Aorta (tissue), 5 donors: ENCODE results near the gene TRIM10. TPM values are rescaled to one million over a fixed set of nuclear protein-coding genes. Genes with fewer than 3 reads are reported as not detected.

ENCODE experiments used
- ATAC-seq: fragments of 200-7000 bp; cut with Tn5 transposase; one replicate; pipeline ENCODE4 v1.9.1; 2022; ENCODE audit warnings: moderate library complexity; ENCODE audit not compliant: low FRiP score
- DNase-seq, 2 donors: peaks; one replicate each; pipeline ENCODE4 v3.0.0-alpha.2; 2020
- H3K27ac ChIP-seq, 2 donors: one replicate each; pipeline ENCODE4 v1.5.1; 2013; ENCODE audit warnings: low read length in 2 of 2, mild to moderate bottlenecking in 2 of 2, moderate library complexity in 2 of 2, control low read depth in 1 of 2, inconsistent platforms in 1 of 2, low read depth in 1 of 2
- H3K27me3 ChIP-seq, 2 donors: one replicate each; pipeline ENCODE4 v1.6.1; 2013; ENCODE audit warnings: control low read depth in 1 of 2, low read length in 1 of 2, mild to moderate bottlenecking in 1 of 2, moderate library complexity in 1 of 2; ENCODE audit not compliant: insufficient read depth in 2 of 2, control insufficient read depth in 1 of 2
- H3K36me3 ChIP-seq, 2 donors: one replicate each; pipeline ENCODE4 v1.6.1; 2013; ENCODE audit warnings: control low read depth in 1 of 2, low read length in 1 of 2, mild to moderate bottlenecking in 1 of 2; ENCODE audit not compliant: insufficient read depth in 2 of 2, control insufficient read depth in 1 of 2
- H3K4me1 ChIP-seq, 2 donors: one replicate each; pipeline ENCODE4 v1.6.1; 2013; ENCODE audit warnings: low read length in 2 of 2, control low read depth in 1 of 2, mild to moderate bottlenecking in 1 of 2, moderate library complexity in 1 of 2; ENCODE audit not compliant: insufficient read depth in 2 of 2, control insufficient read depth in 1 of 2
- H3K4me3 ChIP-seq, 2 donors: one replicate each; pipeline ENCODE4 v1.5.1; 2013; ENCODE audit warnings: low read length in 2 of 2, control low read depth in 1 of 2, mild to moderate bottlenecking in 1 of 2
- H3K9me3 ChIP-seq: one replicate; pipeline ENCODE4 v1.6.1; 2013; ENCODE audit warnings: mild to moderate bottlenecking, low read length; ENCODE audit not compliant: control insufficient read depth
- WGBS, 2 donors: extraction: QIAGEN DNeasy Blood & Tissue Kit; methylation state at CpG; one replicate each; pipeline ENCODE4 v1.1.7; 2013; 5-methylcytosine and 5-hydroxymethylcytosine counted together
- intact Hi-C, 2 donors: fragments of 100-400 bp; cut with DNase I; formaldehyde crosslinking; loops; one replicate each; pipeline versions ENCODE4 v1.14.2 to v1.15.0; 2022
- polyA plus RNA-seq, 2 donors: library from polyadenylated mRNA; stranded (reverse); fragments of 200-250 nt; gene quantifications; one replicate each; pipeline ENCODE4 v1.2.3, GENCODE V29; 2013
- total RNA-seq, 2 donors: library from RNA; stranded (reverse); fragmentation: NEBNext Ultra II Directional; extraction: Animal tissue kit (Norgen Biotek cat#: 25700); gene quantifications; one replicate each; pipeline ENCODE4 v1.2.1, GENCODE V29; 2021
- donor health status: healthy with polysubstance abuse.
- donor health status: Bipolar disorder and iron deficiency.
- donor health status: DM: no; HTN: no; CAD: no.
- donor health status: DM: no; HTN: no; CAD: no.
- donor health status: DM: yes; HTN: yes; CAD: no.

Gene TRIM10
- total and polyA plus RNA-seq, 4 donors = 0.12 to 0.13 TPM; not detected in 2

- intact Hi-C loops = no loop called here
- no peak overlapping the region for H3K4me3 ChIP-seq
Measured at GRCh38 chr6:30151580-30151979, 9.4 kb downstream of the TRIM10 start.

GRCh38 chr6:30150671-30151395, 10.2 kb downstream of the TRIM10 start:
- Histone ChIP-seq H3K4me1 (no peaks in the 10 kb centered on the region), H3K27ac (no peak overlapping the region), H3K4me3 (no peak overlapping the region), H3K36me3 (no peaks in the 10 kb centered on the region), H3K27me3 (no peaks in the 10 kb centered on the region), H3K9me3 (no peaks in the 10 kb centered on the region)
- no peak for ATAC-seq
- intact Hi-C loops = no loop called here
- no peak for DNase-seq
- 84 to 85% methylated on average over 10 of the region's 10 CpGs for WGBS, 2 donors

More at GRCh38 chr6:30151580-30151979, 9.4 kb downstream of the TRIM10 start:
- 52 to 65% methylated on average over 3 of the region's 3 CpGs for WGBS, 2 donors
- DNase-seq (no peak), ATAC-seq (no peak)
- Histone ChIP-seq H3K27me3 (no peaks in the 10 kb centered on the region), H3K4me1 (no peaks in the 10 kb centered on the region), H3K36me3 (no peaks in the 10 kb centered on the region), H3K27ac (no peak overlapping the region), H3K9me3 (no peaks in the 10 kb centered on the region)

GRCh38 chr6:30149858-30150550, 11.0 kb downstream of the TRIM10 start:
- Histone ChIP-seq H3K27ac (no peak overlapping the region), H3K4me1 (no peaks in the 10 kb centered on the region), H3K4me3 (no peak overlapping the region), H3K9me3 (no peaks in the 10 kb centered on the region), H3K27me3 (no peaks in the 10 kb centered on the region), H3K36me3 (no peaks in the 10 kb centered on the region)
- no peak for ATAC-seq
- intact Hi-C loops = no loop called here
- DNase-seq = no peak
- WGBS, 2 donors = 55 to 61% methylated on average over 7 of the region's 7 CpGs

GRCh38 chr6:30149234-30149633, 11.8 kb downstream of the TRIM10 start:
- intact Hi-C loops = no loop called here
- H3K9me3 ChIP-seq = no peaks in the 10 kb centered on the region
- H3K27me3 ChIP-seq = no peaks in the 10 kb centered on the region
- no peaks in the 10 kb centered on the region for H3K36me3 ChIP-seq
- no peak overlapping the region for H3K27ac ChIP-seq
- H3K4me1 ChIP-seq = no peaks in the 10 kb centered on the region
- ATAC-seq (no peak), DNase-seq (no peak)
- WGBS, 2 donors = 58 to 62% methylated on average over 3 of the region's 3 CpGs
- no peak overlapping the region for H3K4me3 ChIP-seq

DNA sequence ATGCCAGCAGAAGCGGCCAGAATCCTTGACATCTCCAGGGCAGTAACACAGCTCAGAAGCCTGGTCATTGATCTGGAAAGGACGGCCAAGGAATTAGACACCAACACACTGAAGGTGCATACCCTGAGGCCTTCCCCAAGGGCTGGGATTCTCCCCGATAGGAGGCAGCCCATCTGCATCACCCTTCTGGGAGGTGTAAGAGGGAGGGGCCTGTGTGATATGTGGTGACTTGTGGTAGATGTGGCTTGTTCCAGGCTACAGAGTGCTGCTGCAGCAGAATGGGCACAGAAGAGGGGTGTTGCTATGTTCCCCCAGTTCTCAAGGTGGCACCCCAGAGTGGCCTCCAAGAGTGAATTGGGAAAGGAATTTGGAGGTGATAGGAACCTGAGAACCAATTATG, 13.9 kb downstream of the TRIM10 start:
- ATAC-seq (no peak), DNase-seq (no peak)
- no peak overlapping the region for H3K27ac ChIP-seq
- H3K27me3 ChIP-seq = no peaks in the 10 kb centered on the region
- no peak overlapping the region for H3K4me3 ChIP-seq
- H3K4me1 ChIP-seq = no peaks in the 10 kb centered on the region
- intact Hi-C loops = no loop called here
- no peaks in the 10 kb centered on the region for H3K9me3 ChIP-seq
- 67 to 80% methylated on average over 3 of the region's 3 CpGs for WGBS, 2 donors
- no peaks in the 10 kb centered on the region for H3K36me3 ChIP-seq

GRCh38 chr6:30145818-30146217, 15.2 kb downstream of the TRIM10 start:
- no peak overlapping the region for H3K27ac ChIP-seq
- no peak overlapping the region for H3K4me3 ChIP-seq
- intact Hi-C loops = no loop called here
- H3K4me1 ChIP-seq = no peaks in the 10 kb centered on the region
- H3K27me3 ChIP-seq = no peaks in the 10 kb centered on the region
- H3K36me3 ChIP-seq = no peaks in the 10 kb centered on the region
- no peaks in the 10 kb centered on the region for H3K9me3 ChIP-seq
- ATAC-seq (no peak), DNase-seq (no peak)
- 33 to 47% methylated on average over 7 of the region's 7 CpGs for WGBS, 2 donors

DNA sequence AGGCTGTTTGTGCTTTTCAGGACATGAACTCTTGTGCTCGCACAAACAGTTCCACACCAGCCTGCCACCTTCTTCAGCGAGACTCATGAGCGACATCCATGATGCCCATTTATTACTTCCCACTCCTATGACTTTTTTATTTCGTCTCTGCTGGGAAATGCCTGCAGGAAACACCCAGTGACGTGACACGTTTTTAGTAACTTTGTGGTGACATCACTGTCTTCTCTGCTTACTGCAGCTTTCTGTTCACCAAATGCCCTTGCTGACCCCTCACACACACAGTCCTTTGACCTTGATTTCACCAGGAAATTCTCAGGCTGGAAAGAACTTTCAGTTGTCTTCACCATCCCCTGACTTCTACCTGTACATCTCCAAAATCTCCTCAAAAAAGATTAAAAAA, 16.2 kb downstream of the TRIM10 start:
- Histone ChIP-seq H3K27ac (no peak overlapping the region), H3K9me3 (no peaks in the 10 kb centered on the region), H3K4me3 (no peak overlapping the region), H3K36me3 (no peaks in the 10 kb centered on the region), H3K4me1 (no peaks in the 10 kb centered on the region), H3K27me3 (no peaks in the 10 kb centered on the region)
- no peak for DNase-seq
- intact Hi-C loops = no loop called here
- 45 to 48% methylated on average over 6 of the region's 6 CpGs for WGBS, 2 donors
- ATAC-seq = no peak

- intact Hi-C loops = no loop called here
- H3K27me3 ChIP-seq = no peaks in the 10 kb centered on the region
- H3K36me3 ChIP-seq = no peaks in the 10 kb centered on the region
- ATAC-seq (no peak), DNase-seq (no peak)
- no peak overlapping the region for H3K4me3 ChIP-seq
- H3K27ac ChIP-seq = no peak overlapping the region
- 59 to 71% methylated on average over 2 of the region's 2 CpGs for WGBS, 2 donors
- no peaks in the 10 kb centered on the region for H3K4me1 ChIP-seq
- H3K9me3 ChIP-seq = no peaks in the 10 kb centered on the region
Measured at GRCh38 chr6:30143780-30144179, 17.2 kb downstream of the TRIM10 start.

GRCh38 chr6:30142665-30143064, 18.3 kb downstream of the TRIM10 start:
- H3K27ac ChIP-seq = no peak overlapping the region
- no peaks in the 10 kb centered on the region for H3K9me3 ChIP-seq
- no peak for ATAC-seq
- intact Hi-C loops = no loop called here
- no peaks in the 10 kb centered on the region for H3K27me3 ChIP-seq
- no peaks in the 10 kb centered on the region for H3K4me1 ChIP-seq
- WGBS, 2 donors = 60% methylated on average over 3 of the region's 3 CpGs
- DNase-seq = no peak
- H3K36me3 ChIP-seq = no peaks in the 10 kb centered on the region
- H3K4me3 ChIP-seq = no peak overlapping the region
